Muscle of leg (tissue), 11 donors: ENCODE results near the gene HTR2B. TPM values are rescaled to one million over a fixed set of nuclear protein-coding genes. Genes with fewer than 3 reads are reported as not detected.

ENCODE experiments used
- DNase-seq: peaks from one replicate; pipeline ENCODE4 v3.0.0; 2013
- H3K27ac ChIP-seq: one replicate; pipeline ENCODE4 v1.5.1; 2013; ENCODE audit warnings: mild to moderate bottlenecking, low read length, control low read depth
- H3K27me3 ChIP-seq: one replicate; pipeline ENCODE4 v1.6.1; 2013; ENCODE audit warnings: low read length; ENCODE audit not compliant: control insufficient read depth, insufficient read depth
- H3K36me3 ChIP-seq: one replicate; pipeline ENCODE4 v1.6.1; 2013; ENCODE audit warnings: low read length; ENCODE audit not compliant: control insufficient read depth, insufficient read depth
- H3K4me1 ChIP-seq: one replicate; pipeline ENCODE4 v1.6.1; 2013; ENCODE audit warnings: low read length; ENCODE audit not compliant: control insufficient read depth, insufficient read depth
- H3K4me3 ChIP-seq: one replicate; pipeline ENCODE4 v1.5.1; 2013; ENCODE audit warnings: low read length, control low read depth
- H3K9me3 ChIP-seq: replicated peaks from 2 replicates; pipeline ENCODE4 v1.6.1; 2013; ENCODE audit warnings: low read depth, low read length; ENCODE audit not compliant: control insufficient read depth
- WGBS: methylation state at CpG from one replicate; pipeline ENCODE4 v1.1.5; 2013; ENCODE audit warnings: missing lambda C conversion rate; ENCODE audit not compliant: insufficient coverage; 5-methylcytosine and 5-hydroxymethylcytosine counted together
- polyA plus RNA-seq, 8 donors: library from polyadenylated mRNA; unstranded; fragments of 120-200 nt; gene quantifications; one replicate each; pipeline versions ENCODE4 v1.2.1 to v1.2.3, GENCODE V29; 2013; ENCODE audit warnings: inconsistent platforms in 1 of 8, low replicate concordance in 1 of 8; ENCODE audit not compliant: insufficient read length in 8 of 8, insufficient read depth in 1 of 8
- total RNA-seq: library from RNA; stranded (reverse); fragments of 120-200 nt; gene quantifications from one replicate; pipeline ENCODE4 v1.2.4, GENCODE V29; 2013

Gene HTR2B
- total and polyA plus RNA-seq, 9 donors, result 0.06 to 0.32 (median 0.22) TPM; not detected in 1

- H3K4me3 ChIP-seq, result no peak overlapping the region
- no CpG with 5 or more reads among the region's 1 CpG for WGBS
- H3K36me3 ChIP-seq, result no peaks in the 10 kb centered on the region
- DNase-seq, result peak; percentile 50
- peaks cover 5% of the 10 kb centered on the region for H3K4me1 ChIP-seq
- H3K9me3 ChIP-seq, result no peaks in the 10 kb centered on the region
- H3K27ac ChIP-seq, result no peak overlapping the region
- H3K27me3 ChIP-seq, result no peaks in the 10 kb centered on the region
Measured at GRCh38 chr2:231134910-231135655, 10.2 kb upstream of the HTR2B start.

- Histone ChIP-seq H3K27ac (no peak overlapping the region), H3K36me3 (no peaks in the 10 kb centered on the region), H3K9me3 (no peaks in the 10 kb centered on the region), H3K27me3 (no peaks in the 10 kb centered on the region), H3K4me1 (no peaks in the 10 kb centered on the region), H3K4me3 (no peak overlapping the region)
- no peak for DNase-seq
- WGBS, result no CpG with 5 or more reads among the region's 1 CpG
Measured at GRCh38 chr2:231133365-231134099, 8.7 kb upstream of the HTR2B start.

GRCh38 chr2:231132129-231132528, 7.3 kb upstream of the HTR2B start:
- no peaks in the 10 kb centered on the region for H3K9me3 ChIP-seq
- WGBS, result no CpG with 5 or more reads among the region's 1 CpG
- no peak overlapping the region for H3K27ac ChIP-seq
- no peaks in the 10 kb centered on the region for H3K27me3 ChIP-seq
- H3K4me3 ChIP-seq, result no peak overlapping the region
- no peaks in the 10 kb centered on the region for H3K4me1 ChIP-seq
- H3K36me3 ChIP-seq, result no peaks in the 10 kb centered on the region
- no peak for DNase-seq

GRCh38 chr2:231130336-231131056, 5.7 kb upstream of the HTR2B start:
- no peaks in the 10 kb centered on the region for H3K36me3 ChIP-seq
- no peak overlapping the region for H3K4me3 ChIP-seq
- H3K27me3 ChIP-seq, result no peaks in the 10 kb centered on the region
- no peak overlapping the region for H3K27ac ChIP-seq
- H3K4me1 ChIP-seq, result no peaks in the 10 kb centered on the region
- no peak for DNase-seq
- WGBS, result 100% methylated on average over 3 of the region's 6 CpGs
- no peaks in the 10 kb centered on the region for H3K9me3 ChIP-seq

- no CpG with 5 or more reads among the region's 1 CpG for WGBS
- Histone ChIP-seq H3K27ac (no peak overlapping the region), H3K27me3 (no peaks in the 10 kb centered on the region), H3K9me3 (no peaks in the 10 kb centered on the region), H3K4me3 (no peak overlapping the region), H3K4me1 (no peaks in the 10 kb centered on the region), H3K36me3 (no peaks in the 10 kb centered on the region)
- DNase-seq, result no peak
Measured at GRCh38 chr2:231129216-231129615, 4.4 kb upstream of the HTR2B start.

- no peak for DNase-seq
- Histone ChIP-seq H3K27me3 (no peaks in the 10 kb centered on the region), H3K27ac (no peak overlapping the region), H3K4me3 (no peak overlapping the region), H3K9me3 (no peaks in the 10 kb centered on the region), H3K4me1 (no peaks in the 10 kb centered on the region), H3K36me3 (no peaks in the 10 kb centered on the region)
Measured at GRCh38 chr2:231128541-231128940, 3.7 kb upstream of the HTR2B start.

- WGBS, result no CpG with 5 or more reads among the region's 1 CpG
- H3K36me3 ChIP-seq, result no peaks in the 10 kb centered on the region
- no peaks in the 10 kb centered on the region for H3K4me1 ChIP-seq
Measured at GRCh38 chr2:231127936-231128335, 3.1 kb upstream of the HTR2B start.

GRCh38 chr2:231127480-231127879, 2.6 kb upstream of the HTR2B start:
- no peak for DNase-seq
- H3K9me3 ChIP-seq, result no peaks in the 10 kb centered on the region
- no peak overlapping the region for H3K4me3 ChIP-seq
- no peaks in the 10 kb centered on the region for H3K36me3 ChIP-seq
- H3K4me1 ChIP-seq, result no peaks in the 10 kb centered on the region
- WGBS, result 95% methylated on average over 4 of the region's 9 CpGs
- no peak overlapping the region for H3K27ac ChIP-seq
- H3K27me3 ChIP-seq, result no peaks in the 10 kb centered on the region

More at GRCh38 chr2:231127936-231128335, 3.1 kb upstream of the HTR2B start:
- Histone ChIP-seq H3K27me3 (no peaks in the 10 kb centered on the region), H3K27ac (no peak overlapping the region), H3K9me3 (no peaks in the 10 kb centered on the region), H3K4me3 (no peak overlapping the region)
- no peak for DNase-seq

GRCh38 chr2:231126123-231126522, 1.3 kb upstream of the HTR2B start:
- Histone ChIP-seq H3K4me1 (no peaks in the 10 kb centered on the region), H3K4me3 (no peak overlapping the region), H3K27me3 (no peaks in the 10 kb centered on the region), H3K36me3 (no peaks in the 10 kb centered on the region), H3K27ac (no peak overlapping the region), H3K9me3 (no peaks in the 10 kb centered on the region)
- WGBS, result 94% methylated on average over 2 of the region's 7 CpGs
- no peak for DNase-seq

GRCh38 chr2:231123362-231123898, 1.4 kb downstream of the HTR2B start:
- peak; percentile 22 for DNase-seq
- no peaks in the 10 kb centered on the region for H3K27me3 ChIP-seq
- H3K4me1 ChIP-seq, result no peaks in the 10 kb centered on the region
- H3K36me3 ChIP-seq, result no peaks in the 10 kb centered on the region
- no peaks in the 10 kb centered on the region for H3K9me3 ChIP-seq
- H3K27ac ChIP-seq, result no peak overlapping the region
- no peak overlapping the region for H3K4me3 ChIP-seq
- 52% methylated on average over 2 of the region's 4 CpGs for WGBS
